AG08395 (cell line): ENCODE data around the gene SPATA46.
A peak's percentile ranks its signal among the peaks of the same experiment; 100 is the strongest.

ENCODE experiments used
- DNase-seq: peaks from one replicate; pipeline ENCODE4 v3.0.0; 2012; ENCODE audit warnings: mixed read lengths, low spot score

Gene SPATA46

GRCh38 chr1:162374406-162374805, 2.2 kb downstream of the SPATA46 start:
- no peak for DNase-seq

DNA sequence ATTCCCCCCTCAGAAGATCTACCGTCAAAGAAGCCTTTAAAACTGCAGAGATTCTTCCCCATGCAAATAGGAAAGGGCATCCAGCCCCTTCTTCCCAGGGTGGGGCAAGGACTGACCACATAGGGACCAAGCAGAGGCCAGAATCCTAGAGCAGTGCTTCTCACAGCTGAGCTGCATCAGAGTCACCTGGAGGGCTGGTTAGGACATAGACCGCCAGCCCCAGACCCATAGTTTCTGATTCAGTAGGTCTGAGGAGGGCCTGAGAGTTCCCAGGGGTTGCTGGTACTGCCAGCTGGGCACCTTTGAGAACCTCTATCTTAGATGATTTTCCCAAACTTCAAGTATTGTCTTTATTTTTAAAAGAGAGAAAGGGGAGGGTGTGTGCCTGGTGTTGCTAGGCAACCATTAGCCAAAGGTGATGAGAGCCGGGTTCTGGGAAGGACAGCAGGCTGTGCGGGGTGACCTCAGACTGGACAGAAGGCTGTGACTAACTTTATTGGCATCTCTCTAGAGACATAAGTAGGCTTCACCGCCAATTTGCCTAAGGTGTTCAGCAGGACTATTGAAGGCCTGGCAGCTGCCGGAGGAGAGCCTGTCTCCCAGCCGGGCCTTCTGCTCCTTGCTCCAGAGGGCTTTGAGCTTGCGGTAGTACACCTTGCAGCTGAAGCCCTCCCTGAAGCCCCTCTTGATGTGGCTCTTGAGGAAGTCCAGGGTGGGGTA, 3.0 kb downstream of the SPATA46 start:
- peak; percentile 15 for DNase-seq

GRCh38 chr1:162373072-162373427, 3.6 kb downstream of the SPATA46 start:
- no peak for DNase-seq

DNA sequence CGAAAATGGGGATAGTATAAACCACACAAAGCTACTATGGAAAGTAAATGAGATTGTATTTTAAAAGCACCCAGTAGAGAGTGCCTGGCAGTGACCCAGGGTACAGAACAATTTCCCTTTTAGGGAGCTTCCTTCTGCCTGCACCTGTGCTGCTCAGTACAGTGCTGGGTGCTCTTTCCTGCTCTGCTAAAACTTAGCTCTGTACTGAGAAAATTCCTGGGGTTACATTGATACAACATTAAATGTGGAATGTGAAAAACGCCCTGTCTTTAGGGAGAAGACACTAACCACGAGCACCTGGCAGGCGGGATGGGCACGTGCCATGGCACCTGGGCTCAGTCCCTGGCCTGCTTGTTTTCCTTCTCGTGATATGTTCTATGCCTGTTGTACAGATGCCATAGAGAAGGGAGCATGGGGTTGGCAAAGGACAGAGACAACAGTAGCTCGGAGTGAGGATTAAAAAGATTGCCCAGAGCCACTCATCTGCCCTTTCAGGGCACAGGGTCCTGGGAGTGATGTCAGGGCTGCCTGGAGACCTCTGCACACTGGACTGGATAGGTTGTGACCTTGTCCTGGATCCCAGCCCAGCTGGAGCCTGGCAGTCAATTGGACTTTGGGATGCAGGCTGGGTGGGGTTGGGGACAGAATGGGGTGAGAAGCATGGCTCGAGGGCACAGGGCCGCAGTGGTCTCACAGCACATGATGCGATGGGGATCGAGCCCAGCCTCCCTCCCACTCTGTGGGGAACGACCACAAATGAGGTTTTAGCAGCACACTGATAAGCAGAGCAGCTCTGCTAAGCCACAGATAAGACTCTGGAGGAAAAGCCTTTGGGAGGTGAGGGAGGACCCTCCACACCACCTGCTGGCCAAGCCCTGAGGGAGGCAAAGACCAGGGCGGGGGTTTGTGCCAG, 4.2 kb downstream of the SPATA46 start:
- no peak for DNase-seq

DNA sequence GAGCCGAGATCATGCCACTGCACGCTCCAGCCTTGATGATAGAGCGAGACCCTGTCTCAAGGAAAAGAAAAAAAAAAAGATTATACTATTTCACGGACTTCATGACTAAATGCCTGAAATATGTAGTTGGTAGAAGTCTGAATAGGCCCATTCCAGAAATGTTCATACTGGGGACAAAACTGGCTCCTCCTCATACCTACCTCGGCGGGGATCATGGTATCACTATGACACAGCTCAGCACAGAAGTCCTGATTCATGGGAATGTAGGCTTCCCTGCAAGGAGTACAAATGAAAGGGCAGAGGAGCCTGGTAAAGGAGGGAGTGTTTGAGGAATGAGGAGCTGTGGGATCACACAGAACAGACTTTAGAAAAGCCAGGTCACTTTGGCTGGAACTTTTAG, 5.0 kb downstream of the SPATA46 start:
- DNase-seq, result no peak

GRCh38 chr1:162370721-162371120, 5.9 kb downstream of the SPATA46 start:
- DNase-seq, result no peak

DNA sequence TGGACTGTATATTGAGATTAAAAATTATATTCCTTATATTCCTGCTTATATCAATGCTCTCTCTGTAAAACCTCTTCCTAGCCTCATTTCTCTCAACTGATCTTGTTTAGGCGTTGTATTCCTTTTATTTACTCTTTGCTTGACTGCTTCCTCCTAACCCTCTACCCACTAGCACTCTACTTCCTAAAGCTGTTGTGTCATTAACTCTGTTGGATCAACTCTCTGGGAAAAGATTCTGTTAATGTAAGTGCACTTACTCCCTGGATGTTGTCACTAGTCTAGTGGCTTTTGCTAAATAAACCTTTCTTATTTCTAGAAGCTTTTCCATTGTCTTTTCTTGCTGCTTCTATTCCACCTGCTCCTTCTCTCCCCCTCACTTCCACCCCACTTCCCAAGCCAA, 6.5 kb downstream of the SPATA46 start:
- no peak for DNase-seq

GRCh38 chr1:162369571-162369970, 7.1 kb downstream of the SPATA46 start:
- no peak for DNase-seq

- DNase-seq, result no peak
Measured at GRCh38 chr1:162368451-162368850, 8.2 kb downstream of the SPATA46 start.

GRCh38 chr1:162367772-162368171, 8.9 kb downstream of the SPATA46 start:
- no peak for DNase-seq

GRCh38 chr1:162367073-162367472, 9.6 kb downstream of the SPATA46 start:
- DNase-seq, result no peak

DNA sequence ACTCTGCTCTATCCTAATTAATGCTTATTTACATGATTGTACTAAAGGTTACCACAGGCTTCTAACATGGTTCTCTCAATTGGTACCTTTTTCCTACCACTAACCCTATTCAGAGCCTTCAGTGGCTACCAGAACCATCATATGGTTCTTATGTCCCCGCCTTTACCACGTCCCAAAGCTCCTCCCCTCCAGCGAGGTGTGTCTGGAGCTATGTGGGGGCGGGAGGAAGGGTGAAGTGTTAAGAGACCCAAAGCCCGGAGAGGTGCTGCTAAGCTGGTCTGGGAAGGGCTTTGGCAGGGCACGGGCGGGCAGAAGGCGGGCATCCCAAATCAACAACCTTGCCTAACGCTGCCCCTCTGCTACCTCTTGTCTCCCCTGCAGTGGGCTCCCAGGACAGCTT, 10.0 kb downstream of the SPATA46 start:
- DNase-seq, result no peak

DNA sequence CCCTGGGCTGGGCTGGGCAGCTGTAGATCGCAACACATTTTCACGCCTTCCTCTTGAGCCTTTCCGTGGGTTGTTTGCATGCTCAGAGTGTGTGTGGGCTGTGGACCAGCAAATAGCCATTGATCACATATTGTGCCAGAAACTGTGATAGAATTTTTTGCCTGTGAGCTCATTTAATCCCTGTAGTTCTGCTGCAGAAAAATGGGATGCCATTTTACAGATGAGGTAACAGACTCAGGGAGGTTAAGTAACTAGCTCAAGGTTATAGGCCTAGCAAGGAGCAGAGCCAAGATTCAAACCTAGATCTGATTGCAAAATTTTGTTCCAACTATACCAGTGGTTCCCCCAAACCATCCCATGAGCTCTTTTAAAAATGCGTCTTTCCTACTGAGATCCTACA, 10.5 kb downstream of the SPATA46 start:
- no peak for DNase-seq

DNA sequence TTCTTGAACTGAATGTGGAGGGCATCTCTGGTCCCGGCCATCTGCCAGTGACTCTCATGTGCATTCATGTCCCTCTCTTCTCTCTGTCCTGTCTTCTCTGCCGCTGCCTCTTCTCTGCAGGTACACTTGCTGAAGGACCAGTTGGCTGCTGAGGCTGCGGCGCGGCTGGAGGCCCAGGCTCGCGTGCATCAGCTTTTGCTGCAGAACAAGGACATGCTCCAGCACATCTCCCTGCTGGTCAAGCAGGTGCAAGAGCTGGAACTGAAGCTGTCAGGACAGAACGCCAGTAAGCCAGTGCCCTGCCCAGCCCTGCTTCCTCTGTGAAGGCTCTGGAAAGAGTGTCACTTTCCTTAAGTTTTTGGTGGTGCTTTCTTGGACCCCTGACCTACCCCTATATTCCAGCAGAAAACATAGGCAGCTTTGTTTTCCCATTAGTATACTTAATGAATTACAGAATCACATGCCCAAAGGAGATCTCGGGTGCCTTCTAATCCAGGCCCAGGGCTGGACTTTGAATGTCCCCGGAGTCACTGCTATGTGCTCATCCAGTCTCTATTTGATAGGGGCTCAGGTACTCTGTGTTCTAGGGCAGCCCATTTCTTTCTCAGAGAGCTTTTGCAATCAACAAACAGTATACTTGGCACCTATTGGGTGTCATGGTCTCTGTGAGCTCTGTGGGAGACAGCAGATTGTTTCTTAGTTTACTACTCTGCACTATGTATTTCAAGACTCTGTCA, 11.2 kb downstream of the SPATA46 start:
- no peak for DNase-seq

GRCh38 chr1:162364498-162364897, 12.2 kb downstream of the SPATA46 start:
- no peak for DNase-seq

DNA sequence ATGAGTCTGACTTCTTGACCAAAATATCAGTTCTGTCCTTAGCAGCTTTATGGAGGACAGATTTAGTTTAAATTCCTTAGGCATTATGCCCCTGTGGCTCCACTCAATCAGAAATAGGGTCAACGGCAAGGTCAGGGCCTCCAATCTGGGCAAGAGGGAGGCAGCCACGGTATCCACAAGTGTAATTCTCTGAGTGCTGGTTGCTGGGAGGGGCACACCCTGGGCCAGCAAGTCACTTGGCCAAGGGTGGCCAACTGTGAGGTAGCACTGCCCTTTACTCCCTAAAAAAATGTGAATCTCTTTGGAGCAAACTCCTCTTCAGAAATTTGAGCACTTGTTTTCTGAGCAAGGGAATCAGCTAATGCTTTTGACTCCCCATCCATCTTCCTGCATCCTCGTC, 12.8 kb downstream of the SPATA46 start:
- no peak for DNase-seq

- DNase-seq, result no peak
Measured at GRCh38 chr1:162361349-162361748, 15.3 kb downstream of the SPATA46 start.

DNA sequence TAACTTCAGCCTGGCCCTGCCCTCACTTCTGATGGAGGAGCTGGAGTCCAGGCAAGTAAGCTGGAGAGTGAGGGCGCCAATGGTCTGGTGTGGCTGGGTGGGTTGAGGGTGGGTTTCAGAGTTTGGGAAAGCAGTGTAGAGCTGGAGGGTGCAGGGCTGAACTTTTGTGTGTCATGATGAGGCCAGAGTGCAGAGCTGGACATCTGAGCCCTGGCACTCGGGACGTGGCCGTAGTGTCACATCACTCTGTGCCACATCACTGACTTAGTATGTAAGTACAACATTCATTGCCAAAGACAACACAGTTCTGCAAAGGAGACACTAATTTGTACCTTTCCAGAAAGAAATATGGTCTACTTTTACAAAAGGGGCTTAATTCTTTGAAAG, 15.8 kb downstream of the SPATA46 start:
- DNase-seq, result no peak

DNA sequence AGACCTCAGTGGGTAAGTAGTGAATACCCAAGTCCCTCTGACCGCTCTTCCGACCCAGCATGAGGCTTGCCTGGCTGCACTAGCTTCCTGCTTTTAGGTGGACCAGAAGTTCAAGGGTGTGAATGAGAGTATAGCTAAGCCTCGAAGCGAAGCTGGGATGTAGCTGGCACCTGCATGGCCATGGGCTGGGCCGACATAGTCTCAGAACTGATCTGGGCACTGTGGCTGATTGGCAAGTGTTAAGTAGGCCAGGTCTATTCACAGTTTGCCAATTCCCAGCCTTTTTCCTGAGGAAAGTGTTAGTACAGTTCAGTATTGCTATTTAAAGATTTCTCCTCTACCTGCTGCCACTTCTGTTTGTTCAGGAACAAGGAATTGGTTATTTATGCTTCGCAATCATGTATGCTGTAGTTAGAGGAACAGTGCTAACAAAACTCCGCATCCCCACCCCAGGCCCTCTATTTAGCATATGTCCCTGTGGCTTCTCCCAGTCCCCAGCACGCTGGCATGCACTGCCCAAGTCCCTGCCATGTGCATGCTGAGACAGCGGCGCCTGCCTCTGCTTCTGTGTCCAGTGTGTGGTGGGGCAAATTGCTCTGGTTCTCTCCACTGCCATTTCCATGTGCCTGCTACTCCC, 16.3 kb downstream of the SPATA46 start:
- DNase-seq, result no peak

GRCh38 chr1:162359523-162360236, 17.0 kb downstream of the SPATA46 start:
- no peak for DNase-seq

- DNase-seq, result no peak
Measured at GRCh38 chr1:162358928-162359327, 17.7 kb downstream of the SPATA46 start.
